ENCODE data around the gene NOVA2.

NOVA2 gene

GRCh38 chr19:45962021-45962420 lies 11.6 kb downstream of the NOVA2 start:
- DNase-seq (ENCODE audit: low read depth, low spot score), result no peak

DNA sequence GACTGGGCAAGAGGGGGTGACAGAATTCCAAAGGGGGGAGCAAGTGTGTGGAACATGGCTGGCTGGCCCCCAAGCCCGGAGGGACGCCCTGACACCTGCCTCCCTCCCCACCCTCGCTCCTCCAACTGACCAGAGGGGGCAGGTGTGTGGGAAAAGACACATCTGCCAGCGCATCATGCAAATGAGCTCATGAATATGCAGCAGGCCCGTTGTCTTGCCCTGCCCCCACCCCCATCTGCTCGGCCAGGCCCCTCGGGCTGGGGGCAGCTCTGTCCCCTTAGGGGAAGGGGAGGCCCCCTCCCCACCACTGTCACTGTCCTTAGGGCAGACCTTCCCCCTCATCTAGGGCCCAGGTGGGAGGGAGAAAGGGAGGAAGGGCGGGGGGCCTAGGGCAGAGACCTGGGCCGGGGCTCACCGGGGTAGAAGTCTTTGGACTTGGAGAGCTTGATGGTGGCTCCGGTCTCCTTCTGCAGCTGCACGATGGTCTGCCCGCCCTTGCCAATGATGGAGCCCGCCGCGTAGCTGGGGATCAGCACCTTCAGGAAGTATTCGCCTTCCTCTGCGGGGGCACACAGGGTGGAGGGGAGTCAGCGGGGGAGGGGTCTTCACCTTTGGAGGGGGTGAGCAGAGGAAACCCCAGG lies 12.9 kb downstream of the NOVA2 start:
- DNase-seq (ENCODE audit: low read depth, low spot score), result no peak

GRCh38 chr19:45959517-45960025 lies 14.1 kb downstream of the NOVA2 start:
- no peak for DNase-seq (ENCODE audit: low read depth, low spot score)

DNA sequence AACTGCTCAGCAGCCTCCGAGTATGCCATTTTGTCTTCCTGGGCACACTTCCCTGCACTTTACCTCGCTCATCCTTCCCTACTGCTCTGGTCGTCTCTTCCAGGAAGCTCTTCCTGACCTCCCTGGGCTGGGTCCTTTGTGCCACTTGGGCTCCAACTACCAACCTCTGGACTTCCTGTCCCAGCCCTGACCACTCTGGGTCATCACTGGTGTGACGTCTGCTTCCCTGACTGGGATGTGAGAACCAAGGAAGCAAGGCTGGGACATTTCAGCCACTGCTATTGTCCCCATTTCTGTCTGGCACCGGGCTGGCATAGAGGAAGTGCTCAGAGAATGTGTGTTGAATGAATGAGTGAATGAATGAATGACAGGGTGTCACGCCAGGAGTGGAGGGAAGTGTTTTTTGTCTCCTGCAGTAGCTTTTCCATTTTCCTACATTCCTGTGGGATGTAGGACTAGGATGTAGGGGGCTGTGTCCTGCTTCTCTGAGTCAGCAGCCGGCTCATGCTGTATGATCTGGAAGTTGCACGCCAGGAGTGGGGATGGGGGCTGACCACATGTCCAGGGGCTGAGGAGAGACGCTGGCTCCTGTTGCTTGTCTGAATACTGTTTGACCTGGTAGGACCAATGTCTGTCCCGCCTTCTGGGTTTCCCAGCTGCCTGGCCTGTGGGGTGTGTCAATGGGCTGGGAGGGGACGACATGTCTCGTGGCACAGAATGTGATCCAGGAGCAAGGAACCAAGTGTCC lies 14.7 kb downstream of the NOVA2 start:
- no peak for DNase-seq (ENCODE audit: low read depth, low spot score)

- DNase-seq (ENCODE audit: low read depth, low spot score), result no peak
Measured at GRCh38 chr19:45958320-45958719, 15.3 kb downstream of the NOVA2 start.

GRCh38 chr19:45955905-45956608 lies 17.6 kb downstream of the NOVA2 start:
- DNase-seq (ENCODE audit: low read depth, low spot score), result no peak

GRCh38 chr19:45954156-45954555 lies 19.5 kb downstream of the NOVA2 start:
- DNase-seq (ENCODE audit: low read depth, low spot score), result no peak

DNA sequence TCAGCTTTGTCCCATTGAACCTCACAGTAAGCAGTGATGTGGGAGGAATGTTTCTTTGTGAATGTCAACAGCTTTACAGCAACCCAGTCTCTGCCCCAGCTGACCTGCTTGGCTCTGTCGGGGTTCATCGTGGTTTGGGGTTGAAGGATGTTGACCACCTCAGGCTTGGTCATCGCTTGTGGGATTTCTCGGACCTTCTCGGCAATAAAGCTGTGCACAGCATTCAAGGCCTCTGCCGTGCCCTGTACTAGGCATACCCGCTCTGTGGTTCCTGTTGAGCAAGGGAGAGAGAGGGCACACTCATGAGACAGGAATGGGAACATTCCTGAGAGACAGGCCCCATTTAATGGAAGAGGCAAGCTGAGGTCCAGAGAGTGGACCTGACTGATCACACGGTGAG lies 20.0 kb downstream of the NOVA2 start:
- no peak for DNase-seq (ENCODE audit: low read depth, low spot score)

DNA sequence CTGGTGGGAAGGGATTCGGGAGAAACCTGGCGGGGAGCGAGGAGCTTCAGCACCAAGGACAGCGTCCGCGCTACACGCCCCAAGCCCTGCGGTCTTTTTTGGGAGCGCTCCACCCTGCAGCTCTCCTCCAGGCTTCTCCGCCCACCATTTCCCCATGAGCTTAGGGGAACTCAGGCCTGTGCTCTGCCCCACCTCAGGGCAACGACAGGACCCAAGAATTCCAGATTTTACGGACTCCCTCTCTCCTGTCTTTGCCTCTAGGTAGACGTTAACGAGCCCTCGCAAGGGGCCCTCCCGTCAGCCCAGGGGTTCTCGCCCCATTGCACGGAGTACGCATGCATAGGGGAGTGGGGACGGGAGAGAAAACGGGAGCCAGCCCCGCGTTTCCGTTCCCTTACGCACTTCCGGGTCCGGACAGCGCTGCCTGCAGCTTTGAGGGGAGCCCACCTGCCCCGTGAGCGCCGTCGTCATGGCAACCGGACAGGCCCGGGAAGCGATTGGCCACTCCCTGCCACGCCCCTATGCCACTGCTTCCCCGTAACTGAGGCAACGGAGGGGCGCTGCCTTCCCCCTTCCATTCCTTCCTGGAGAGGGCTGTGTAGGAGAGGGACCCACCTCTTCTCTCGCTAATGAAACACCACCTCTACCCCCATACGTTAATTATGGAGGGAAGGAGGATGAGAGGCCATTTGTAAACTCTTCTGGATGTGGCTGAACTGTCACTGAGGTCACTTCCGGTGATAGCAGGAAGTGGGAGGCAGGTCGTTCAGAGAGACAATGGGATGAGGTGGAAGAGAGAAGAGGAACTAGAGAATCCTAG lies 20.8 kb downstream of the NOVA2 start:
- DNase-seq (ENCODE audit: low read depth, low spot score), result no peak

DNA sequence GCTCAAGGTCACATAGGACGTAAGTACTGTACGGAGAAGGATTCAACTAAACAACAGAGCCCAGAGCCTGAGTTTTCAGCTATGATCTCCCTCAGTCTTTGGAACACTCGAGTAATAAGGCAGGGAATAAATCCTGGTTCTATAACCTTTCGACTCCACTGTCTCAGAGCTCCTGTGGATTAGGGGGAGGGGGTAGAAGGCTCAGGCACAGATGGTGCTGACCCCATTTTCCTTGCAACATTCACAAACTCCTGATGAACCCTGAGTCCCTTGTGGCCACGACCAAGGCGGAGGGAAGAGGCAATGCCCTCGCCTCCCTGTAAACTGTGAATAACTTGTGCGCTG lies 21.4 kb downstream of the NOVA2 start:
- DNase-seq (ENCODE audit: low read depth, low spot score), result no peak

GRCh38 chr19:45947926-45948325 lies 25.7 kb downstream of the NOVA2 start:
- no peak for DNase-seq (ENCODE audit: low read depth, low spot score)

DNA sequence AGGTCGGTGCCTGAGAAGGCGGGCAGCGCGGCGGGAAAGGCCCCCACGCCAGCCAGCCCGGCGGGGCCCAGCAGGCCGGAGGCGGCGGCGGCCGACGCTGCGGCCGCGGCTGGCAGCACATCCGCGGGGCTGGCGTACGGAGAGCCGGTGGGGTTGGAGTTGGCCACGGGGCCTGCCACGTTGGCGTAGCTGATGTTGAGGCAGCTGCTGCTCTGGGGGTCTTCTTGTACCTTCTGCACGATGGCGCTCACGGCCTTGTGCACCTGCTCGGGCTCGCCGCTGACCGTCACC lies 33.2 kb downstream of the NOVA2 start:
- DNase-seq (ENCODE audit: low read depth, low spot score), result no peak

DNA sequence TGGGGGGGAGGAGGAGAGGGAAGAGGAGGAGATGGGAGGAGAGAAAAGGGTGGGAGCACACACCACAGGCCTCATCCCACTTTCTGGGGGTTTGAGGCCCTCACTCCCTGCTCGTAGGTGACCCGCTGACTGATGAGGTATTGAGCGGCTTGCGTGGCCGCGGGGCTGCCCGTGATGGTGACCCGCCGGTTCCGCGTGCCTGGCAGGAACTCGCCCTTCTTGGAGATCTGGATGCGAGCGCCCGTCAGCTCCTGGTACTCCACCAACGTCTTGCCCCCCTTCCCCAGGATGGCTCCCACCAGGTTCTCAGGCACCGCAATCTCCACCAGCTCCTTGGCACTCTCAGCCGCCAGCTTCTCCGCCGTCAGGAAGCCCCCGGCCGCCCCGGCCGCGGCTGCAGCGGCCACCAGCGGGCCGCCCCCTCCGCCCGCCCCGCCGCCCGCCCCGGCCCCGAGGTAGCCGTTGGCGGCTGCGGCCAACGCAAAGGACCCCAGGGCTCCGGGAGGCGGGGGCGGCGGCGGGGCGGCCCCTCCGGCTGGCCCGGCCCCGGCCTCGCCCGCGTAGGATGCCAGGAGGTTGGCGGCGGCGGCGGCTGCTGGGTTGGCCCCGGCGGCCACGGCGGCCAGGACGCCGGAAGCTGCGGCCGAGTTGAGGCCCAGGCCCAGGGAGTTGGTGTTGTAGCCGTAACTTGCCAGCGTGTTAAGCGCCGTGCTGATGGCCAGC lies 33.7 kb downstream of the NOVA2 start:
- DNase-seq (ENCODE audit: low read depth, low spot score), result no peak

GRCh38 chr19:45938733-45939319 lies 34.8 kb downstream of the NOVA2 start:
- no peak for DNase-seq (ENCODE audit: low read depth, low spot score)

DNA sequence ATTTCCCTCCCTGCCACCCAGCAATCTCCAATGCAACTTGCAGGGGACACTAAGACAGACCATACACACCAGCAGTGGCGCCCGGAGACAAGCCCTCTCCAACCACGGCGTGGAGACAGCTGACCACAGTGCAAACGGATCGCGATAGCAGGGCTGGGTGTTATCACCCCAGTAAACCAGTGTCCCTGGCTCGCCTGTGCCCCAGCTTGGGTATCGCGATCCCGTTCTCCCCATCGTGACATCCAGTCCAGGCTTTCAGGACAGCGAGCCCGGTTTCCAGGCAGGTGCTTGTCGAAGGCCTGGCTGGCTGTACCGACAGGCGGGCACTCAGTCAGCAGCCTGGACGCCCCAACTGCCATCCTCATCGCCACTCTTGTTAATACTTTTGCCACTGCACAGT lies 38.4 kb downstream of the NOVA2 start:
- no peak for DNase-seq (ENCODE audit: low read depth, low spot score)

GRCh38 chr19:45934551-45935230 lies 39.0 kb downstream of the NOVA2 start:
- DNase-seq (ENCODE audit: low read depth, low spot score), result no peak

DNA sequence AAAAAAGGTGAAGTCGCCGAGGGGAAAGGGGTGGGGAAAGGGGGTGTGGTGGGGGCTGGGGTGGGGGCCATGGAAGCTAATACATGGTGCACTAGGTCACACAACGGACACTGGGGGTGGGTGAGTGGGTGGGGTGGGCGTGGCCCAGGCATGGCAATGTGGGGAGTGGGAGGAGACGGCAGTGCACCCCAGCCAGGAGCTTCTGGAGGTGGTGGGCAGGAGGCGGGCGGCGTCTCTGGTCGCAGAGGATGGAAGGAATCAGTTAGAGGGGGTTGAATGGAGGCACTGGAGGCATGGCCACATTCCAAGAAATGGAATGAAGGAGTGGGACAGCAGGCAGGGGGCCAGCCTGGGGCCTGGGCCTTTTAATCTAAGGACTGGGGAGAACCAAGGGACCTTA lies 39.9 kb downstream of the NOVA2 start:
- no peak for DNase-seq (ENCODE audit: low read depth, low spot score)

- no peak for DNase-seq (ENCODE audit: low read depth, low spot score)
Measured at GRCh38 chr19:45931055-45931454, 42.6 kb downstream of the NOVA2 start.

DNA sequence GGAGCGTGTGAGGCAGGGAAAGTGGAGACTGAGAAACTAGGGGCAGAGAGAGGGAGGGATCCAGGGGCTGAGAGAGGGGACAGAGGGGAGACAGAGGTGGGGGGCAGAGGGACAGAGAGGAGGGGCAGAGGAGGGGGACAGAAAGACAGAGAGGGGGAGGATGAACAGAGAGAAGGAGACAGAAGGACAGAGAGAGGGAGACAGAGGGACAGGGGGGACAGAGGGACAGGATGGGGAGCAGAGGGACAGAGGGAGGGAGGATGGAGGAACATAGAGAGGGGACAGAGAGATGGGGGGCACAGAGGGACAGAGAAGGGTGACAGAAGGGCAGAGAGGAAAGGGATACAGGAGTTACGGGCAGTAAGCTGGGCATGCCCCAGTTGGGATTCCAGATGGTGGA lies 44.4 kb downstream of the NOVA2 start:
- no peak for DNase-seq (ENCODE audit: low read depth, low spot score)

- DNase-seq (ENCODE audit: low read depth, low spot score), result peak; percentile 62
Measured at GRCh38 chr19:45927565-45928261, 46.0 kb downstream of the NOVA2 start.
